A673 (cell line): ENCODE results near the gene MYO1D.

Experiments
- EZH2 ChIP-seq: fragments of 200-600 bp; sonication (generic); IDR thresholded peaks from 2 replicates; pipeline ENCODE4 v1.6.1; 2017; ENCODE audit warnings: borderline replicate concordance, low read depth, mild to moderate bottlenecking, mixed read lengths, antibody characterized with exemption, low read length; ENCODE audit not compliant: poor library complexity, severe bottlenecking
- TF ChIP-seq, protein P1 (sequence below): fragments of 300-800, 200-600 bp; sonication (generic); conservative IDR thresholded peaks from 2 replicates; pipeline ENCODE4 v1.5.1; 2017; ENCODE audit warnings: low read depth, mild to moderate bottlenecking, antibody characterized with exemption, low read length, moderate library complexity, mixed read lengths

DNA sequence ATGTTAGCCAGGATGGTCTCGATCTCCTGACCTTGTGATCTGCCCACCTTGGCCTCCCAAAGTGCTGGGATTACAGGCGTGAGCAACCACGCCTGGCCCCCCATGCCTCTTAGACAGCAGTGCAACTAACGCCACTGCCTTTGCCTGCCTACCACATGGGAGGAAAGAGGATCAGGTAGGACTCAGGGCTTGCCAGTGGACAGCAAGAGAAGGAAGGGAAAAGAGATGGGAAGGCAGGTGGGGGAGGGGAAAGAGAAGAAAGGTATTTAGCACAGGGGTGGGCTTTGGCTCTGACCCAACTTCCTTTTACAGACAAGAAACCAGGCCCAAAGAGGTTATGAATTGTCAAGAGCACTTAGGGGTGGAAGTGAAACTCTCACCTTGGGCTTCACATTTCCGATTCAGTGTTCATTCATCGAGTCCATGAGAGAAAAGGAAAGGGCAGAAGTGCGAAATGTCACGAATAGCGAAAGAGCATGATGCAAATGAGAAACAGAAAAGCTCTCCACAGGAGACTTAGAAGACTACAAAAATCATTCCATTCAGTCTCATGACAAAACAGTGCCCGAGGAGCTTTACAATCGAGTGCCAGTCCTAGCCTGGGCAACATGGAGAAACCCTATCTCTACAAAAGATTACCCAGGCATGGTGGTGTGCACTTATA lies 353.8 kb downstream of the MYO1D start:
- TF ChIP-seq, protein P1, sequence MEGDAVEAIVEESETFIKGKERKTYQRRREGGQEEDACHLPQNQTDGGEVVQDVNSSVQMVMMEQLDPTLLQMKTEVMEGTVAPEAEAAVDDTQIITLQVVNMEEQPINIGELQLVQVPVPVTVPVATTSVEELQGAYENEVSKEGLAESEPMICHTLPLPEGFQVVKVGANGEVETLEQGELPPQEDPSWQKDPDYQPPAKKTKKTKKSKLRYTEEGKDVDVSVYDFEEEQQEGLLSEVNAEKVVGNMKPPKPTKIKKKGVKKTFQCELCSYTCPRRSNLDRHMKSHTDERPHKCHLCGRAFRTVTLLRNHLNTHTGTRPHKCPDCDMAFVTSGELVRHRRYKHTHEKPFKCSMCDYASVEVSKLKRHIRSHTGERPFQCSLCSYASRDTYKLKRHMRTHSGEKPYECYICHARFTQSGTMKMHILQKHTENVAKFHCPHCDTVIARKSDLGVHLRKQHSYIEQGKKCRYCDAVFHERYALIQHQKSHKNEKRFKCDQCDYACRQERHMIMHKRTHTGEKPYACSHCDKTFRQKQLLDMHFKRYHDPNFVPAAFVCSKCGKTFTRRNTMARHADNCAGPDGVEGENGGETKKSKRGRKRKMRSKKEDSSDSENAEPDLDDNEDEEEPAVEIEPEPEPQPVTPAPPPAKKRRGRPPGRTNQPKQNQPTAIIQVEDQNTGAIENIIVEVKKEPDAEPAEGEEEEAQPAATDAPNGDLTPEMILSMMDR = no peak
- TF ChIP-seq EZH2 = no peak
